HCT116 (cell line): Measurements from ENCODE around the gene PTPRA. TPM values are rescaled to one million over a fixed set of nuclear protein-coding genes. Genes with fewer than 3 reads are reported as not detected.

Experiments used
- ATAC-seq: fragments of 200-7000 bp; cut with Tn5 transposase; 2 replicates; pipeline ENCODE4 v1.9.1; 2020; ENCODE audit warnings: mild to moderate bottlenecking, moderate library complexity
- BruUV-seq: library from RNA; stranded (reverse); fragments of 400-500 nt; replicated peaks from 2 replicates; lab custom pipeline; 2021; lab: Mats Ljungman, UMichigan
- CTCF ChIA-PET: fragments of 300-600 bp; sonication (Branson Sonifier 250); formaldehyde crosslinking; loops from one replicate; lab custom pipeline; 2021; ENCODE audit warnings: antibody characterized with exemption; lab: Charles Lee
- POLR2A ChIA-PET: fragments of 300-600, 350-600 bp; sonication (Branson Sonifier 250); formaldehyde crosslinking; loops from one replicate; lab custom pipeline; 2021; ENCODE audit warnings: antibody characterized with exemption; lab: Charles Lee
- RAD21 ChIA-PET, 2 experiments: fragments of 300-600 bp; sonication (Branson Sonifier 250); formaldehyde crosslinking; loops; one replicate each; lab custom pipeline; 2023; ENCODE audit warnings: low total read pairs in 2 of 2; ENCODE audit not compliant: uncharacterized antibody in 2 of 2, unreplicated experiment in 2 of 2, low non-redundant PET in 1 of 2; lab: Charles Lee
- DNase-seq: peaks from one replicate; pipeline ENCODE4 v3.0.0-alpha.2; 2010; ENCODE audit warnings: low read depth, low spot score
- H2AFZ ChIP-seq: fragments of 200-600 bp; shearing (Covaris generic), sonication (generic); 2 replicates; pipeline ENCODE4 v1.6.1; 2017; ENCODE audit warnings: low read depth, mixed run types, mixed read lengths, antibody characterized with exemption, low read length; ENCODE audit not compliant: poor library complexity, severe bottlenecking
- H3K27ac ChIP-seq: 2 replicates; pipeline ENCODE4 v1.5.1; 2012; ENCODE audit warnings: low read depth, low read length
- H3K27me3 ChIP-seq: fragments of 200-600 bp; sonication (generic); 2 replicates; pipeline ENCODE4 v1.6.1; 2016; ENCODE audit warnings: mixed run types, low read length, mixed read lengths; ENCODE audit not compliant: insufficient read depth
- H3K36me3 ChIP-seq, 2 experiments: fragments of 200-500 bp in 1 of 2; fragments of 200-600 bp in 1 of 2; sonication (Bioruptor generic) in 1 of 2; sonication (generic) in 1 of 2; 2 replicates each; pipeline versions ENCODE4 v1.5.1 to v1.6.1; 2014 to 2016; ENCODE audit warnings: low read length in 2 of 2, inconsistent platforms in 1 of 2, mixed read lengths in 1 of 2, mixed run types in 1 of 2; ENCODE audit not compliant: insufficient read depth in 2 of 2, control insufficient read depth in 1 of 2
- H3K4me1 ChIP-seq, 2 experiments: fragments of 200-600 bp in 1 of 2; sonication (generic) in 1 of 2; 2 replicates each; pipeline versions ENCODE4 v1.5.1 to v1.6.1; 2012 to 2017; ENCODE audit warnings: low read length in 2 of 2, inconsistent platforms in 1 of 2, mild to moderate bottlenecking in 1 of 2, mixed read lengths in 1 of 2, mixed run types in 1 of 2, moderate library complexity in 1 of 2; ENCODE audit not compliant: insufficient read depth in 2 of 2, control insufficient read depth in 1 of 2
- H3K4me2 ChIP-seq: fragments of 200-600 bp; sonication (generic); 2 replicates; pipeline ENCODE4 v1.6.1; 2017; ENCODE audit warnings: mixed run types, low read length, mixed read lengths
- H3K4me3 ChIP-seq, 2 experiments: fragments of 200-600 bp in 1 of 2; sonication (generic) in 1 of 2; replicated peaks in 1 of 2; 2 replicates each; pipeline ENCODE4 v1.5.1; 2011 to 2016; ENCODE audit warnings: low read length in 2 of 2, control low read depth in 1 of 2, low read depth in 1 of 2, mild to moderate bottlenecking in 1 of 2, mixed read lengths in 1 of 2, mixed run types in 1 of 2
- H3K79me2 ChIP-seq: fragments of 200-600 bp; sonication (generic); 2 replicates; pipeline ENCODE4 v1.6.1; 2017; ENCODE audit warnings: mild to moderate bottlenecking, mixed run types, low read length, moderate library complexity, mixed read lengths; ENCODE audit not compliant: insufficient read depth
- H3K9ac ChIP-seq: fragments of 200-600 bp; sonication (generic); 2 replicates; pipeline ENCODE4 v1.6.1; 2016; ENCODE audit warnings: low read length, mixed read lengths
- H3K9me2 ChIP-seq: fragments of 200-600 bp; sonication (generic), shearing (Covaris generic); 2 replicates; pipeline ENCODE4 v1.6.1; 2017; ENCODE audit warnings: mixed run types, mild to moderate bottlenecking, moderate library complexity; ENCODE audit not compliant: insufficient read depth
- H3K9me3 ChIP-seq, 2 experiments: fragments of 200-500 bp in 1 of 2; fragments of 200-600 bp in 1 of 2; sonication (Bioruptor generic) in 1 of 2; sonication (generic) in 1 of 2; 2 replicates each; pipeline ENCODE4 v1.6.1; 2014 to 2017; ENCODE audit warnings: low read length in 2 of 2, mixed read lengths in 2 of 2, inconsistent platforms in 1 of 2, low read depth in 1 of 2, mild to moderate bottlenecking in 1 of 2, mixed run types in 1 of 2, moderate library complexity in 1 of 2; ENCODE audit not compliant: control insufficient read depth in 1 of 2, insufficient read depth in 1 of 2
- H4K20me1 ChIP-seq: fragments of 200-600 bp; sonication (generic), shearing (Covaris generic); 2 replicates; pipeline ENCODE4 v1.6.1; 2017; ENCODE audit warnings: mixed run types, mild to moderate bottlenecking, moderate library complexity; ENCODE audit not compliant: insufficient read depth
- CEBPB ChIP-seq: IDR thresholded peaks from 2 replicates; pipeline ENCODE4 v1.6.1; 2012; ENCODE audit warnings: low read depth
- EGR1 ChIP-seq: IDR thresholded peaks from 2 replicates; pipeline ENCODE4 v1.6.1; 2012; ENCODE audit warnings: low read depth
- ELF1 ChIP-seq: IDR thresholded peaks from 2 replicates; pipeline ENCODE4 v1.6.1; 2012; ENCODE audit warnings: low read depth, borderline replicate concordance
- EZH2phosphoT487 ChIP-seq: fragments of 200-600 bp; IDR thresholded peaks from 2 replicates; pipeline ENCODE4 v1.6.1; 2018; ENCODE audit warnings: antibody characterized with exemption, borderline replicate concordance
- JUND ChIP-seq: IDR thresholded peaks from 2 replicates; pipeline ENCODE4 v1.6.1; 2012
- MAX ChIP-seq: IDR thresholded peaks from 2 replicates; pipeline ENCODE4 v1.6.1; 2012
- RAD21 ChIP-seq: IDR thresholded peaks from 2 replicates; pipeline ENCODE4 v1.6.1; 2012; ENCODE audit warnings: low read depth, mild to moderate bottlenecking
- SIN3A ChIP-seq: IDR thresholded peaks from 2 replicates; pipeline ENCODE4 v1.6.1; 2012; ENCODE audit warnings: low read depth
- SP1 ChIP-seq: IDR thresholded peaks from 2 replicates; pipeline ENCODE4 v1.6.1; 2012; ENCODE audit warnings: low read depth
- TCF7L2 ChIP-seq: IDR thresholded peaks from 2 replicates; pipeline ENCODE4 v1.7.0; 2011; ENCODE audit warnings: borderline replicate concordance, inconsistent platforms; ENCODE audit not compliant: insufficient read depth, insufficient read length; ENCODE audit errors: extremely low read depth
- YY1 ChIP-seq: IDR thresholded peaks from 2 replicates; pipeline ENCODE4 v1.6.1; 2011; ENCODE audit warnings: low read length, low read depth, moderate library complexity, mild to moderate bottlenecking; ENCODE audit not compliant: insufficient replicate concordance; ENCODE audit errors: extremely low read depth
- ZBTB33 ChIP-seq: IDR thresholded peaks from 2 replicates; pipeline ENCODE4 v1.6.1; 2011; ENCODE audit warnings: mild to moderate bottlenecking, low read length, moderate library complexity; ENCODE audit not compliant: insufficient replicate concordance; ENCODE audit errors: extremely low read depth
- ZNF274 ChIP-seq: fragments of 200-500 bp; sonication (Bioruptor generic); IDR thresholded peaks from 2 replicates; pipeline ENCODE4 v1.6.1; 2014; ENCODE audit warnings: mild to moderate bottlenecking, low read depth, low read length, inconsistent platforms
- intact Hi-C: fragments of 100-400 bp; cut with micrococcal nuclease; formaldehyde crosslinking; loops from 2 replicates; pipeline ENCODE4 v1.10.0; 2022
- total RNA-seq: library from RNA; stranded (reverse); gene quantifications from one replicate; pipeline ENCODE4 v1.2.1, GENCODE V29; 2021; ENCODE audit not compliant: unreplicated experiment

Gene PTPRA
- total RNA-seq, 1 experiment from 2014 or later: 44.6 TPM

- Histone ChIP-seq H3K27me3 (no peaks in the 10 kb centered on the region), H3K27ac (no peak overlapping the region), H3K9ac (no peak overlapping the region), H4K20me1 (0 out of 2 replicates have a peak, but pooled peaks cover 4% of the 10 kb centered on the region), H3K4me1 (no peaks in the 10 kb centered on the region), H3K79me2 (peaks cover 86% of the 10 kb centered on the region), H3K9me3 (no peaks in the 10 kb centered on the region), H3K36me3 (no peaks in the 10 kb centered on the region), H2AFZ (no peak overlapping the region), H3K4me2 (no peak overlapping the region), H3K4me3 (no peak overlapping the region), H3K9me2 (no peaks in the 10 kb centered on the region)
- no peak for DNase-seq
- intact Hi-C loops: no loop called here
- no TSS peak for BruUV-seq
- ChIA-PET POLR2A (interaction anchor here (0.7 kb wide), 1 partner anchor 28 kb away, joined by 3 read pairs; no protein-coding TSS in a partner anchor), CTCF (no interaction called here), RAD21 (no interaction called here)
- ATAC-seq: no peak
- TF ChIP-seq MAX: no peak
- TF ChIP-seq SP1: no peak
- TF ChIP-seq ZNF274: no peak
- TF ChIP-seq ELF1: no peak
- no peak for TF ChIP-seq TCF7L2
- TF ChIP-seq EGR1: no peak
- no peak for TF ChIP-seq ZBTB33
- TF ChIP-seq RAD21: no peak
- no peak for TF ChIP-seq JUND
- no peak for TF ChIP-seq SIN3A
- no peak for TF ChIP-seq YY1
- no peak for TF ChIP-seq CEBPB
- no peak for TF ChIP-seq EZH2phosphoT487
Measured at GRCh38 chr20:2883726-2884637, 10.7 kb downstream of the PTPRA start.
